Thyroid gland (tissue), 4 donors: ENCODE results near the gene ANO9.

Source experiments
- CTCF ChIP-seq, 6 experiments: fragments of 200-600 bp in 3 of 6; fragments of 450-650 bp in 3 of 6; sonication (generic) in 3 of 6; IDR thresholded peaks; one replicate each; pipeline ENCODE4 v1.5.1; 2016 to 2019; ENCODE audit warnings: antibody characterized with exemption in 6 of 6, mild to moderate bottlenecking in 2 of 6, inconsistent platforms in 1 of 6, moderate library complexity in 1 of 6
- POLR2A ChIP-seq, 2 donors: fragments of 450-650 bp; IDR thresholded peaks; one replicate each; pipeline ENCODE4 v1.6.1; 2017; ENCODE audit warnings: antibody characterized with exemption in 2 of 2, mild to moderate bottlenecking in 2 of 2, moderate library complexity in 1 of 2

DNA sequence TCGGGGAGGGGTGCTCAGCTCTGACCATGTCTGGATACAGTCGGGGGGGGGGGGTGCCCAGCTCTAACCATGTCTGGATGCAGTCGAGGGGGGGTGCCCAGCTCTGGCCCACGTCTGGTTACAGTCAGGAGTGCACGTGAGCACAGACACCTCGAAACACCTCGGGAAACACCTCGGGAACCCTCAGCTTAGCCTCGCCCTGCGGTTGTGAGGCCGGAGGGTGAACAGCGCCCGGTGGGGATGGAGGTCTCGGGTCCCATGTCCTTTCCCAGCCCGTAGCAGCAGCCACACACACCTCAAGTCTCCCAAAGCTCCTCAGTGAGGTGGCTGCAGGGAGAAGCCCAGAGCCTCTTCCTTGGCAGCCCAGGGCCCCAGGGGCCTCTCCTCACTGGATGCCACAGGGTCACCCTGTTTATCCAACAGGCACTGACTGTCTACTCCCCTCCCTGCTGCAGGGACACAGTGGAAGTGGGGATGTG lies 29.1 kb downstream of the ANO9 start:
- TF ChIP-seq CTCF (IDR thresholded peaks at IDR 0.05) (no peak), POLR2A (IDR thresholded peaks at IDR 0.05) (no peak)
